Measurements from ENCODE around the gene FAHD1.

- no peak for TF ChIP-seq POLR2A (IDR thresholded peaks at IDR 0.05)
- TF ChIP-seq, protein P1, sequence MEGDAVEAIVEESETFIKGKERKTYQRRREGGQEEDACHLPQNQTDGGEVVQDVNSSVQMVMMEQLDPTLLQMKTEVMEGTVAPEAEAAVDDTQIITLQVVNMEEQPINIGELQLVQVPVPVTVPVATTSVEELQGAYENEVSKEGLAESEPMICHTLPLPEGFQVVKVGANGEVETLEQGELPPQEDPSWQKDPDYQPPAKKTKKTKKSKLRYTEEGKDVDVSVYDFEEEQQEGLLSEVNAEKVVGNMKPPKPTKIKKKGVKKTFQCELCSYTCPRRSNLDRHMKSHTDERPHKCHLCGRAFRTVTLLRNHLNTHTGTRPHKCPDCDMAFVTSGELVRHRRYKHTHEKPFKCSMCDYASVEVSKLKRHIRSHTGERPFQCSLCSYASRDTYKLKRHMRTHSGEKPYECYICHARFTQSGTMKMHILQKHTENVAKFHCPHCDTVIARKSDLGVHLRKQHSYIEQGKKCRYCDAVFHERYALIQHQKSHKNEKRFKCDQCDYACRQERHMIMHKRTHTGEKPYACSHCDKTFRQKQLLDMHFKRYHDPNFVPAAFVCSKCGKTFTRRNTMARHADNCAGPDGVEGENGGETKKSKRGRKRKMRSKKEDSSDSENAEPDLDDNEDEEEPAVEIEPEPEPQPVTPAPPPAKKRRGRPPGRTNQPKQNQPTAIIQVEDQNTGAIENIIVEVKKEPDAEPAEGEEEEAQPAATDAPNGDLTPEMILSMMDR (IDR thresholded peaks at IDR 0.05): no peak
Observed at GRCh38 chr16:1870365-1871082, 43.5 kb downstream of the FAHD1 start.
